ENCODE measurements around the gene P2RX6. TPM values are rescaled to one million over a fixed set of nuclear protein-coding genes. Genes with fewer than 3 reads are reported as not detected.
A peak's percentile ranks its signal among the peaks of the same experiment; 100 is the strongest.

P2RX6 gene
- polyA plus RNA-seq, 1 of the 3 experiments (the other 2 are of a cell fraction), result 7.1 TPM

- H3K4me1 ChIP-seq (ENCODE audit: control insufficient read depth in 1 of 2, insufficient read depth in 2 of 2, low read depth in 1 of 2, low read length in 1 of 2), result peaks cover 0 to 24% of the 10 kb centered on the region in 2 experiments; a peak in 1 of 4 replicates
- H3K4me3 ChIP-seq (ENCODE audit: low read depth in 2 of 2, low read length in 1 of 2), result no peak within 1 kb of the TSS
- 94% methylated on average over 12 of the region's 22 CpGs for WGBS (ENCODE audit: low lambda C conversion rate)
- no peaks in the 10 kb centered on the region for H3F3A ChIP-seq (replicated peaks; ENCODE audit: insufficient read depth)
- ChIA-PET POLR2A (interaction anchor here (1.0 kb wide), 1 partner anchor 46 kb away, joined by 3 read pairs; no protein-coding TSS in a partner anchor), CTCF (interaction anchor here (1.3 to 2.5 kb wide), 4 partner anchors 11 to 135 kb away, joined by 3 to 11 read pairs (median 6); no protein-coding TSS in a partner anchor)
- no peaks in the 10 kb centered on the region for H3K27me3 ChIP-seq (ENCODE audit: insufficient read depth)
- H2AFZ ChIP-seq (ENCODE audit: low read depth), result no peak within 1 kb of the TSS
- TF ChIP-seq TAF1 (IDR thresholded peaks at IDR 0.05; ENCODE audit: borderline replicate concordance, low read depth, low read length), result no peak
- H3K9me2 ChIP-seq, result no peaks in the 10 kb centered on the region
- no peaks in the 10 kb centered on the region for H4K20me1 ChIP-seq (ENCODE audit: insufficient read depth)
- H3K4me2 ChIP-seq, result no peak within 1 kb of the TSS
- H3K9ac ChIP-seq, result no peak within 1 kb of the TSS
- peak; percentile 46 for DNase-seq
- H3K27ac ChIP-seq (ENCODE audit: low read depth in 2 of 2, low read length in 1 of 2), result no peak within 1 kb of the TSS
- H3K9me3 ChIP-seq, result no peaks in the 10 kb centered on the region
- H3K36me3 ChIP-seq (replicated peaks in 1 of 2; ENCODE audit: control insufficient read depth in 1 of 2, insufficient read depth in 2 of 2, low read length in 1 of 2), result no peaks in the 10 kb centered on the region
- no peaks in the 10 kb centered on the region for H3K79me2 ChIP-seq (ENCODE audit: insufficient read depth)
These were observed 47.9 kb upstream of the P2RX6 start, which contains the start of gene AIFM3 for GRCh38 chr22:20966883-20967696. TSS of gene AIFM3 (plus strand) at chr22:20967255. CDS start at chr22:20967945, 690 bp downstream.

- no peaks in the 10 kb centered on the region for H3K27me3 ChIP-seq (ENCODE audit: insufficient read depth)
- H3K9me2 ChIP-seq, result no peaks in the 10 kb centered on the region
- ChIA-PET CTCF (interaction anchor here (0.9 to 2.5 kb wide), 5 partner anchors 11 to 134 kb away, joined by 3 to 11 read pairs (median 6); partner anchors contain the start of gene LZTR1), POLR2A (interaction anchor here (1.0 kb wide), 1 partner anchor 46 kb away, joined by 3 read pairs; no protein-coding TSS in a partner anchor)
- no peaks in the 10 kb centered on the region for H4K20me1 ChIP-seq (ENCODE audit: insufficient read depth)
- no peaks in the 10 kb centered on the region for H3K79me2 ChIP-seq (ENCODE audit: insufficient read depth)
- no peaks in the 10 kb centered on the region for H3F3A ChIP-seq (replicated peaks; ENCODE audit: insufficient read depth)
- no peak overlapping the region for H3K27ac ChIP-seq (ENCODE audit: low read depth in 2 of 2, low read length in 1 of 2)
- no peak overlapping the region for H3K4me2 ChIP-seq
- H3K9ac ChIP-seq, result no peak overlapping the region
- no peaks in the 10 kb centered on the region for H3K9me3 ChIP-seq
- H3K4me3 ChIP-seq (ENCODE audit: low read depth in 2 of 2, low read length in 1 of 2), result no peak overlapping the region
- 71% methylated on average over 17 of the region's 19 CpGs for WGBS (ENCODE audit: low lambda C conversion rate)
- no peaks in the 10 kb centered on the region for H3K36me3 ChIP-seq (replicated peaks in 1 of 2; ENCODE audit: control insufficient read depth in 1 of 2, insufficient read depth in 2 of 2, low read length in 1 of 2)
- TF ChIP-seq IRF3 (IDR thresholded peaks at IDR 0.05; ENCODE audit: low read depth, low read length) (no peak), CHD2 (IDR thresholded peaks at IDR 0.05; ENCODE audit: low read length, partially characterized antibody) (no peak), FOXM1 (IDR thresholded peaks at IDR 0.05; ENCODE audit: low read depth) (no peak), TAF1 (IDR thresholded peaks at IDR 0.05; ENCODE audit: borderline replicate concordance, low read depth, low read length) (no peak), RAD21 (IDR thresholded peaks at IDR 0.05; ENCODE audit: low read length) (no peak), REST (IDR thresholded peaks at IDR 0.05; ENCODE audit: low read depth, low read length) (no peak), SIN3A (IDR thresholded peaks at IDR 0.05; ENCODE audit: borderline replicate concordance, low read depth, low read length) (no peak), SMC3 (IDR thresholded peaks at IDR 0.05; ENCODE audit: low read depth, low read length) (no peak), JUND (IDR thresholded peaks at IDR 0.05) (no peak), RXRA (IDR thresholded peaks at IDR 0.05; ENCODE audit: borderline replicate concordance, low read depth) (no peak), ZBTB33 (IDR thresholded peaks at IDR 0.05; ENCODE audit: borderline replicate concordance, low read depth) (no peak), MXI1 (IDR thresholded peaks at IDR 0.05; ENCODE audit: low read depth, low read length) (no peak), GATA2 (CRISPR knock-in tag; IDR thresholded peaks at IDR 0.05) (no peak), NRF1 (IDR thresholded peaks at IDR 0.05; ENCODE audit: low read depth, low read length) (no peak)
- peak; percentile 47 for DNase-seq
- peaks cover 0 to 24% of the 10 kb centered on the region in 2 experiments; a peak in 1 of 4 replicates for H3K4me1 ChIP-seq (ENCODE audit: control insufficient read depth in 1 of 2, insufficient read depth in 2 of 2, low read depth in 1 of 2, low read length in 1 of 2)
- no peak overlapping the region for H2AFZ ChIP-seq (ENCODE audit: low read depth)
These were observed 47.2 kb upstream of the P2RX6 start for GRCh38 chr22:20967697-20968211.

All from SK-N-SH (cell line).